SU-DHL-6 (cell line): ENCODE data around the gene MALRD1.

ENCODE experiments used
- H2AFZ ChIP-seq: fragments of 200-600 bp; sonication (generic); 2 replicates; pipeline ENCODE4 v1.6.1; 2014; ENCODE audit warnings: low read depth, mild to moderate bottlenecking, moderate library complexity, mixed read lengths, antibody characterized with exemption, low read length; ENCODE audit not compliant: severe bottlenecking
- H3F3A ChIP-seq: fragments of 200-600 bp; shearing (Covaris generic); 2 replicates; pipeline ENCODE4 v1.6.0; 2016; ENCODE audit warnings: antibody characterized with exemption, mild to moderate bottlenecking; ENCODE audit not compliant: insufficient read depth
- H3K27ac ChIP-seq: fragments of 200-600 bp; sonication (generic); 2 replicates; pipeline ENCODE4 v1.5.1; 2016; ENCODE audit warnings: low read depth, mild to moderate bottlenecking, low read length, moderate library complexity, mixed read lengths
- H3K27me3 ChIP-seq: fragments of 200-600 bp; sonication (generic), shearing (Covaris generic); 2 replicates; pipeline ENCODE4 v1.6.0; 2014; ENCODE audit warnings: mild to moderate bottlenecking, low read length
- H3K36me3 ChIP-seq: fragments of 200-600 bp; sonication (generic); 2 replicates; pipeline ENCODE4 v1.6.1; 2014; ENCODE audit warnings: mild to moderate bottlenecking, low read length, mixed read lengths
- H3K4me2 ChIP-seq: fragments of 300-600, 200-600 bp; shearing (Covaris generic), sonication (generic); 2 replicates; pipeline ENCODE4 v1.6.0; 2014; ENCODE audit warnings: low read length, low read depth, mild to moderate bottlenecking; ENCODE audit not compliant: poor library complexity, severe bottlenecking
- H3K4me3 ChIP-seq: fragments of 200-600 bp; sonication (generic); 2 replicates; pipeline ENCODE4 v1.5.1; 2014; ENCODE audit warnings: antibody characterized with exemption, low read length, mild to moderate bottlenecking, mixed read lengths; ENCODE audit not compliant: insufficient read depth, poor library complexity, severe bottlenecking
- H3K79me2 ChIP-seq: fragments of 200-600 bp; sonication (generic); 2 replicates; pipeline ENCODE4 v1.6.1; 2014; ENCODE audit warnings: mild to moderate bottlenecking, low read length, moderate library complexity; ENCODE audit not compliant: insufficient read depth
- H3K9ac ChIP-seq: fragments of 200-600 bp; sonication (generic); 2 replicates; pipeline ENCODE4 v1.7.0; 2014; ENCODE audit warnings: mild to moderate bottlenecking, low read length
- H3K9me2 ChIP-seq: fragments of 200-600 bp; sonication (generic); replicated peaks from 2 replicates; pipeline ENCODE4 v1.6.1; 2014; ENCODE audit warnings: low read length; ENCODE audit not compliant: insufficient read depth
- H3K9me3 ChIP-seq: fragments of 200-600 bp; sonication (generic); 2 replicates; pipeline ENCODE4 v1.6.1; 2014; ENCODE audit warnings: low read length, mixed read lengths; ENCODE audit not compliant: insufficient read depth
- H4K20me1 ChIP-seq: fragments of 200-600 bp; sonication (generic); 2 replicates; pipeline ENCODE4 v1.6.1; 2014; ENCODE audit warnings: low read depth, mild to moderate bottlenecking, antibody characterized with exemption, low read length, moderate library complexity, mixed read lengths
- EZH2phosphoT487 ChIP-seq: fragments of 200-600 bp; sonication (generic), shearing (Covaris generic); conservative IDR thresholded peaks from 2 replicates; pipeline ENCODE4 v1.6.1; 2018; ENCODE audit warnings: mild to moderate bottlenecking, antibody characterized with exemption, low read length, moderate library complexity, mixed read lengths
- TF ChIP-seq, protein P1 (sequence below): fragments of 200-600 bp; sonication (generic); IDR thresholded peaks from one replicate; pipeline ENCODE4 v1.5.1; 2017; ENCODE audit warnings: antibody characterized with exemption, mild to moderate bottlenecking, low read length, moderate library complexity; ENCODE audit not compliant: insufficient read depth, poor library complexity, severe bottlenecking

MALRD1 gene

DNA sequence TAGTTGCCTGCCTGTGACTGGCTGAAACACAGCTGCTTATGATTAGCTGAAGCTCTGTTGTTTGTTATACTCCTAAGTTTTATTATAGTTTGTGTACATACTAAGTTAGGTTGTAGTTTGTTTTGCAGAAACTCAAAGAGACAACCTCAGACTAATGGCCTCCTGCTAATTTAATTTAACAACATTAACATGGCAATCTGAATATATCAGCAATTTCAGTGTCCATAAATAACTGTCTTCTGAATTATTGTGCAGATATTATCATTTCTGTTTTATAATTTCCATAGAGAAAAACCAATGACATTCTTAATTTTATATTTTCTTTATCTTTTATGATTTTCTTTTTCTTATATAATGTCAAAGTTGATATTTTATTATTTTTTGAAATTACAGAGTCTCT lies 469.5 kb downstream of the MALRD1 start:
- Histone ChIP-seq H3K9me2 (no peaks in the 10 kb centered on the region), H3K27me3 (no peaks in the 10 kb centered on the region), H2AFZ (no peak overlapping the region), H3K4me3 (no peak overlapping the region), H4K20me1 (no peaks in the 10 kb centered on the region), H3K4me2 (no peak overlapping the region), H3K36me3 (no peaks in the 10 kb centered on the region), H3K27ac (no peak overlapping the region), H3K79me2 (no peaks in the 10 kb centered on the region), H3F3A (no peaks in the 10 kb centered on the region), H3K9ac (no peak overlapping the region), H3K9me3 (no peaks in the 10 kb centered on the region)
- TF ChIP-seq, protein P1, sequence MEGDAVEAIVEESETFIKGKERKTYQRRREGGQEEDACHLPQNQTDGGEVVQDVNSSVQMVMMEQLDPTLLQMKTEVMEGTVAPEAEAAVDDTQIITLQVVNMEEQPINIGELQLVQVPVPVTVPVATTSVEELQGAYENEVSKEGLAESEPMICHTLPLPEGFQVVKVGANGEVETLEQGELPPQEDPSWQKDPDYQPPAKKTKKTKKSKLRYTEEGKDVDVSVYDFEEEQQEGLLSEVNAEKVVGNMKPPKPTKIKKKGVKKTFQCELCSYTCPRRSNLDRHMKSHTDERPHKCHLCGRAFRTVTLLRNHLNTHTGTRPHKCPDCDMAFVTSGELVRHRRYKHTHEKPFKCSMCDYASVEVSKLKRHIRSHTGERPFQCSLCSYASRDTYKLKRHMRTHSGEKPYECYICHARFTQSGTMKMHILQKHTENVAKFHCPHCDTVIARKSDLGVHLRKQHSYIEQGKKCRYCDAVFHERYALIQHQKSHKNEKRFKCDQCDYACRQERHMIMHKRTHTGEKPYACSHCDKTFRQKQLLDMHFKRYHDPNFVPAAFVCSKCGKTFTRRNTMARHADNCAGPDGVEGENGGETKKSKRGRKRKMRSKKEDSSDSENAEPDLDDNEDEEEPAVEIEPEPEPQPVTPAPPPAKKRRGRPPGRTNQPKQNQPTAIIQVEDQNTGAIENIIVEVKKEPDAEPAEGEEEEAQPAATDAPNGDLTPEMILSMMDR, result no peak
- TF ChIP-seq EZH2phosphoT487, result no peak

DNA sequence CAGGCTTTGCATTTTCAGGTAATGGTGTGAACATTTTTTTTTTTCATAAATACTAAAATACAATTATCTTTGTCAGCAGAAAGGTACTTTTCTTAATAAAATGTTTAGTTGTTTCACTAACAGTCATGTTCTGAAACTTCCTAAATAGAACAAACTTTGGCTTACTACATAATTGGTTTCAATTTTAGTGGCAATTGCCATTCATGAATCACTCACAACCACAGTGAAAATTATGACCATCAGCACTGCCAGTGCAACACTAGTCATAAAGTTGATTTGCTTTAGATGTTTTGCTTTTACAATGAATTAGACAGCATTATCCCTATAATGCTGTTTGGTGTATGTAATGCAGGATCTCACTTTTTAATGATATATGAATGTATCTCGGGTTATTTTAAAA lies 470.0 kb downstream of the MALRD1 start:
- H3K9me2 ChIP-seq, result no peaks in the 10 kb centered on the region
- H3K4me2 ChIP-seq, result no peak overlapping the region
- no peaks in the 10 kb centered on the region for H3K9me3 ChIP-seq
- no peaks in the 10 kb centered on the region for H3K27me3 ChIP-seq
- H3K4me3 ChIP-seq, result no peak overlapping the region
- TF ChIP-seq EZH2phosphoT487, result no peak
- TF ChIP-seq, protein P1, result no peak
- H3K9ac ChIP-seq, result no peak overlapping the region
- H3K36me3 ChIP-seq, result no peaks in the 10 kb centered on the region
- no peaks in the 10 kb centered on the region for H3K79me2 ChIP-seq
- H3K27ac ChIP-seq, result no peak overlapping the region
- no peak overlapping the region for H2AFZ ChIP-seq
- no peaks in the 10 kb centered on the region for H3F3A ChIP-seq
- no peaks in the 10 kb centered on the region for H4K20me1 ChIP-seq

DNA sequence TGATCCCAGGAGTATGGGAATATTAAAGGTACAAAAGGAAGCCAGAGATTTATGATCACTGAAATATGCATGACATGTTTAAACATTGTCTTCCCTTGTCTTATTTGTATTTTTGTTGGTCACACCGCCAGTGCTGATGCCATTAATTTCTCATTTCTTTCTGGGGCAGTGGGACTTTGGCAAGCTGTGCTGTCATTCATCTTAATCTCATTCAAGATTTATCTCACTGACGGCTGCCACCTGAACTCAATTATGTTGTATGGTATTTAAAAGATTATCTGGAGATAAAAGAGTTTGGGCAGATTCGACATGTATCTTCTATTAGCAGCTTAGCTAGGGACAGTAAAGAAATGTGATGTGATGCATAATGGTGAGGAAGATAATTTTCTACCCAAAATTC lies 482.7 kb downstream of the MALRD1 start:
- Histone ChIP-seq H3K4me3 (no peak overlapping the region), H3K4me2 (no peak overlapping the region), H4K20me1 (no peaks in the 10 kb centered on the region), H3K27me3 (no peaks in the 10 kb centered on the region), H3K36me3 (no peaks in the 10 kb centered on the region), H3K9me3 (no peaks in the 10 kb centered on the region), H3K79me2 (no peaks in the 10 kb centered on the region), H3K27ac (no peak overlapping the region), H3K9ac (no peak overlapping the region), H3F3A (no peaks in the 10 kb centered on the region), H2AFZ (no peak overlapping the region), H3K9me2 (no peaks in the 10 kb centered on the region)
- TF ChIP-seq EZH2phosphoT487, result no peak
- TF ChIP-seq, protein P1, result no peak

DNA sequence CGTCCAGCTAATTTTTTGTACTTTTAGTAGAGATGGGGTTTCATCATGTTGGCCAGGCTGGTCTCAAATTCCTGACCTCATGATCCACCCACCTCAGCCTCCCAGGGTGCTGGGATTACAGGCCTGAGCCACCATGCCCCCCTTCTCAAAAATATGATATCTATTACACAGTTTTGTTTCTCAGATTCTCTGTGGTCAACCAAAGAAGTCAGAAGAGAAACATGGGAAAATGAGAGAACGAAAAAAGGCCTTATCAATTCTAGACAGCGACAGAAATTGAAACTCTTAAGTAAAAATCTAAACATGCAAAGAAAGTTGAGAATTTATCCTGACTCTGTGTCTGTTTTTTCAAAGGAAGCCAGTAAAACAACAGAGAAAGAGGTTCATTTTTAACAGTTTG lies 483.8 kb downstream of the MALRD1 start:
- Histone ChIP-seq H3K4me3 (no peak overlapping the region), H3K79me2 (no peaks in the 10 kb centered on the region), H3K9ac (no peak overlapping the region), H3K4me2 (no peak overlapping the region), H4K20me1 (no peaks in the 10 kb centered on the region), H3K9me2 (no peaks in the 10 kb centered on the region), H3F3A (no peaks in the 10 kb centered on the region), H3K36me3 (no peaks in the 10 kb centered on the region), H3K9me3 (no peaks in the 10 kb centered on the region), H2AFZ (no peak overlapping the region), H3K27ac (no peak overlapping the region), H3K27me3 (no peaks in the 10 kb centered on the region)
- TF ChIP-seq EZH2phosphoT487, result no peak
- TF ChIP-seq, protein P1, result no peak
